Chondrocyte (in vitro differentiated cells): ENCODE results near the gene TM9SF4. TPM values are rescaled to one million over a fixed set of nuclear protein-coding genes. Genes with fewer than 3 reads are reported as not detected.
"Not testable (repeated sequence)": the region's sequence is repeated elsewhere in the genome, so short reads cannot be mapped to it uniquely, and the experiment has no call there.

ENCODE experiments used
- DNase-seq: peaks from one replicate; pipeline ENCODE4 v3.0.0; 2021; ENCODE audit warnings: mixed read lengths, low spot score
- H3K27ac Mint-ChIP-seq: one replicate; pipeline ENCODE4 v1.8.0; 2021; ENCODE audit warnings: mild to moderate bottlenecking, moderate library complexity, mixed read lengths; ENCODE audit not compliant: unreplicated experiment
- H3K27me3 Mint-ChIP-seq: 2 replicates; pipeline ENCODE4 v1.8.0; 2021; ENCODE audit warnings: low read depth, mixed read lengths
- H3K36me3 Mint-ChIP-seq: 2 replicates; pipeline ENCODE4 v1.8.0; 2021; ENCODE audit warnings: low read depth, mixed read lengths
- H3K4me1 Mint-ChIP-seq: 2 replicates; pipeline ENCODE4 v1.8.0; 2021; ENCODE audit warnings: low read depth, mild to moderate bottlenecking, mixed read lengths
- H3K4me3 Mint-ChIP-seq: one replicate; pipeline ENCODE4 v1.8.0; 2021; ENCODE audit warnings: mild to moderate bottlenecking, moderate library complexity, mixed read lengths; ENCODE audit not compliant: unreplicated experiment
- H3K9me3 Mint-ChIP-seq: 2 replicates; pipeline ENCODE4 v1.8.0; 2021; ENCODE audit warnings: low read depth, mixed read lengths
- CTCF ChIP-seq: fragments of 200-600 bp; sonication (generic); IDR thresholded peaks from 2 replicates; pipeline ENCODE4 v1.5.0; 2021; ENCODE audit warnings: antibody characterized with exemption, mild to moderate bottlenecking, moderate library complexity
- total RNA-seq: library from RNA; stranded (reverse); gene quantifications from 3 replicates; pipeline ENCODE4 v1.2.1, GENCODE V29; 2021

Gene TM9SF4
- total RNA-seq, 1 donor from 2014 or later: 83.7 TPM

DNA sequence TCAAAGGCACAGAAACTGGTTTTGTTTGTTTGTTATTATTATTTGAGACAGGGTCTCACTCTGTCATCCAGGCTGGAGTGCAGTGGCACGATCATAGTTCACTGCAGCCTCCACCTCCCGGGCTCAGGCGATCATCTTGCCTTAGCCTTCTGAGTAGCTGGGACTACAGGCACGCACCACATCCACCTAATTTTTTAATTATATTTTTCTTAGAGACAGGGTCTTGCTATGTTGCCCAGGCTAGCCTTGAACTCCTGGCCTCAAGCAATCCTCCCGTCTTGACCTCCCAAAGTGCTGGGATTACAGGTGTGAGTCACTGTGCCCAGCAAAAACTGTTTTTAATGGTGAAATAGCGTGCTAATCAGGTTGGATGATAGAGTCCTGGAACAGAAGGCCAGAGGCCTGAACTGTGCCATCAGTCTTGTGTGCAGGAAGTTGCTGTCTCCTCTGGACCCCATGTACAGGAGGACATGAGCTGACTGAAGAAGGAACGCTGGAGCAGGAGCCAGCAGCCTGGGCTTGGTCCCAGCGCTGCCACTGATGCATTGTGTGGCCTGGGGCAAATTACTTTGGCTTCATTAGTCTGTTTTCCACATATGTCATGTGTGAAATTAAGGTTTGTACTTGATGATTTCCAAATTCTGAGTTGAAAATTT lies 4.9 kb downstream of the TM9SF4 start:
- H3K9me3 Mint-ChIP-seq: no peaks in the 10 kb centered on the region
- no peak for TF ChIP-seq CTCF
- peaks cover 57% of the 10 kb centered on the region for H3K4me1 Mint-ChIP-seq
- H3K27ac Mint-ChIP-seq: peak overlapping the region; percentile 61
- no peak overlapping the region for H3K4me3 Mint-ChIP-seq
- no peak for DNase-seq
- no peaks in the 10 kb centered on the region for H3K27me3 Mint-ChIP-seq
- peaks cover 6% of the 10 kb centered on the region for H3K36me3 Mint-ChIP-seq

GRCh38 chr20:32115211-32115767 lies 5.8 kb downstream of the TM9SF4 start:
- no peaks in the 10 kb centered on the region for H3K9me3 Mint-ChIP-seq
- H3K4me1 Mint-ChIP-seq: peaks cover 53% of the 10 kb centered on the region
- TF ChIP-seq CTCF: no peak
- no peaks in the 10 kb centered on the region for H3K27me3 Mint-ChIP-seq
- no peak for DNase-seq
- H3K27ac Mint-ChIP-seq: peak overlapping the region; percentile 17
- peaks cover 3% of the 10 kb centered on the region for H3K36me3 Mint-ChIP-seq
- no peak overlapping the region for H3K4me3 Mint-ChIP-seq

DNA sequence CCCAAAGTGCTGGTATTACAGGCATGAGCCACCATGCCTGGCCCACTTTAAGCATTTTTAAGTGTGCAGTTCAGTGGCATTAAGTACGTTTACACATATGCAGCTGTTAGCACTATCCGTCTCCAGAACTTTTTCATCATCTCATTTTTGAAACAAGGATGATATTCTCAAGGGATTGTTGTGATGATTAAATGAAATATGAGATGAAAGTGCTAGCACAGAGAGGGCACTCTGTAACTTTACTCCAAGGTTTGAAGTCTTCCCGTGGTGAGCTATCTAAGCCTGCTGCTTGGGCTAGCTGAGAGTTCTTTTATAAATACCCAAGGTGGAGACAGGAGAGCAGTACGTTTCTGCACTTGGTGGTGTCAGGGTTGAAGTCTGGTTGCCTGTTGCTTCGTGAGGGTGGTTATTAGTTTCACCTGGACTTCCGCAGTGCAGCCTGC lies 6.6 kb downstream of the TM9SF4 start:
- Mint-ChIP-seq H3K4me3 (no peak overlapping the region), H3K4me1 (peaks cover 45% of the 10 kb centered on the region), H3K27ac (peak overlapping the region; percentile 13), H3K27me3 (no peaks in the 10 kb centered on the region), H3K36me3 (peaks cover 3% of the 10 kb centered on the region), H3K9me3 (no peaks in the 10 kb centered on the region)
- no peak for DNase-seq
- TF ChIP-seq CTCF: no peak

- not testable (repeated sequence) for H3K36me3 Mint-ChIP-seq, H3K9me3 Mint-ChIP-seq, DNase-seq, H3K4me3 Mint-ChIP-seq, H3K27me3 Mint-ChIP-seq
- peaks cover 38% of the 10 kb centered on the region for H3K4me1 Mint-ChIP-seq
- peak overlapping the region; percentile 49 for H3K27ac Mint-ChIP-seq
Measured at GRCh38 chr20:32116796-32117195, 7.3 kb downstream of the TM9SF4 start.

GRCh38 chr20:32118427-32118826 lies 8.9 kb downstream of the TM9SF4 start:
- not testable (repeated sequence) for H3K4me3 Mint-ChIP-seq, H3K36me3 Mint-ChIP-seq, H3K27me3 Mint-ChIP-seq, DNase-seq, H3K9me3 Mint-ChIP-seq, H3K27ac Mint-ChIP-seq
- H3K4me1 Mint-ChIP-seq: peaks cover 26% of the 10 kb centered on the region

GRCh38 chr20:32119734-32120133 lies 10.2 kb downstream of the TM9SF4 start:
- H3K27ac Mint-ChIP-seq: no peak overlapping the region
- H3K4me1 Mint-ChIP-seq: peaks cover 20% of the 10 kb centered on the region
- no peak overlapping the region for H3K4me3 Mint-ChIP-seq
- peaks cover 2% of the 10 kb centered on the region for H3K36me3 Mint-ChIP-seq
- H3K27me3 Mint-ChIP-seq: no peaks in the 10 kb centered on the region
- DNase-seq: no peak
- TF ChIP-seq CTCF: no peak
- no peaks in the 10 kb centered on the region for H3K9me3 Mint-ChIP-seq

DNA sequence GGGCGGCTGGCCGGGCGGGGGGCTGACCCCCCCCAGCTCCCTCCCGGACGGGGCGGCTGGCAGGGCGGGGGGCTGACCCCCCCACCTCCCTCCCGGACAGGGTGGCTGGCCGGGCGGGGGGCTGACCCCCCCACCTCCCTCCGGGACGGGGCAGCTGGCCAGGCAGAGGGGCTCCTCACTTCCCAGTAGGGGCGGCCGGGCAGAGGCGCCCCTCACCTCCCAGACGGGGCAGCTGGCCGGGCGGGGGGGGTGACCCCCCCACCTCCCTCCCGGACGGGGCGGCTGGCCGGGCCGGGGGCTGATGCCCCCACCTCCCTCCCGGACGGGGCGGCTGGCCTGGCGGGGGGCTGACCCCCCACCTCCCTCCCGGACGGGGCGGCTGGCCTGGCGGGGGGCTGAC lies 12.4 kb downstream of the TM9SF4 start:
- not testable (repeated sequence) for DNase-seq, H3K27me3 Mint-ChIP-seq, H3K4me1 Mint-ChIP-seq, H3K27ac Mint-ChIP-seq, H3K4me3 Mint-ChIP-seq, H3K9me3 Mint-ChIP-seq, H3K36me3 Mint-ChIP-seq
